ENCODE results near the gene LITAF.
A peak's percentile ranks its signal among the peaks of the same experiment; 100 is the strongest.
"Not testable (repeated sequence)": the region's sequence is repeated elsewhere in the genome, so short reads cannot be mapped to it uniquely, and the experiment has no call there.

LITAF gene

DNA sequence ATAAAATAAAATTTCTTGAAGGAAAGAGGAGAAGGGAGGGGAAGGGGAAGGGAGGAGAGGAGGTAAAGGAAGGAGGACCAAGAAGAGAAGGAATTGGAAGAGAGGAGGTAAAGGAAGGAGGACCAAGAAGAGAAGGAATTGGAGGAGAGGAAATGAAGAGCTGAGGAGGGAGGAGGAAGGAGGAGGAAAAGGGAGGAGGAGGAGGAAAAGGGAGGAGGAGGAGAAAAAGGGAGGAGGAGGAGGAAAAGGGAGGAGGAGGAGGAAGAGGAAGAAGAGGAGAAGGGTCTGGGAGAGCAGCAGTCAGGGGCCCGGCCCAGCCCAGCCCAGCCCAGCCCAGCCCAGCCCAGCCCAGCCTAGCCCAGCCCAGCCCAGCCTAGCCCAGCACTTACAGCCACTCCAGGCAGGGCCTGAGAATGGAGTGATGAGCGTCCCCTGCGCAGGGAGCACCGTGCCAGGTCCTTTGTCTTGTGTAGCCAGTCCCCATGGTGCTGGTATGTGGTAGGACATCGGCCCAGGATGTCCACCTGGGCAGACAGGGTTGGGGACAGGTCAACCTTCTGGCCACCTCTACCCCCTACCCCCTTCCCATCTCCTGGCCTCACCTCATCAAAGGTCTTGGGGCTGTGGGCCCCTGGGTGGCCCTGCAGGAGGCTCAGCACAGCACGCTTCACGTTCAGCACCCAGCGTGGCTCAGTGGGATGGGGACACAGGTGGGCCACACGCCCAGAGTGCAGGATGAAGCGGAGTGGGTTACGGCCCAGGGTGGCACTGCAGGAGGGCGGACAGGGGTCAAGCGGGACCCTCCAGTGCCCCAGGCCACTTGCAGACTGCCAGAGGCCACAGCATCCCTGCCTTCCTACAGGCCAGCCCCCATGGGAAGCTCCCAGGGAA, 70.9 kb downstream of the LITAF start:
- TF ChIP-seq TAF1 (IDR thresholded peaks at IDR 0.05; ENCODE audit: low read depth, low read length): no peak
- no peak for TF ChIP-seq POLR2A (IDR thresholded peaks at IDR 0.05; ENCODE audit: low read depth, low read length)
- no peak for TF ChIP-seq PAX5 (IDR thresholded peaks at IDR 0.05; ENCODE audit: insufficient read depth, low read length, severe bottlenecking)
- TF ChIP-seq POLR2AphosphoS5 (IDR thresholded peaks at IDR 0.05; ENCODE audit: low read depth, low read length): no peak
- TF ChIP-seq POU2F2 (IDR thresholded peaks at IDR 0.05; ENCODE audit: low read depth, low read length): no peak
- TF ChIP-seq SPI1 (IDR thresholded peaks at IDR 0.05; ENCODE audit: low read depth, low read length): no peak
- no peak for DNase-seq (ENCODE audit: insufficient read length, low spot score)
- no peak for FAIRE-seq

DNA sequence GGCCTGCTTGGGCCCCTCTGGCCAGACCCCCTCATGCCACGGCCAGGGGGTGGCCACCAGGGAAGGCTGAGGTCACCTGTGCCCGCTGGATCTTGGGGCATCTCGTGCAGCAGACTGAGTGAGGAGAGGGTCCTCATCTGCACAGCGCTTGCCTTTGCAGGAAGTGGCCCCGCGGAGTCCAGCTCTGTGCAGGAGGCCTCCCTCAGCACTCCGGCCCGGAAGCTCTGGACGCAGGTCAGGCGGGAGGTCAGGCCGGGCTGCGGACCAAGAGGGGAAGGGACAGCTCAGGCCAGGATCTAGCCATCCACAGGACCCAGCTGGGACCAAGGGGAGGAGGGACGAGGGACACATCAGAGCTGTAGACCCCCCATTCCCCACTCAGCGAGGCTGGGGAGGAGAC, 72.4 kb downstream of the LITAF start:
- DNase-seq (ENCODE audit: insufficient read length, low spot score): no peak
- TF ChIP-seq POU2F2 (IDR thresholded peaks at IDR 0.05; ENCODE audit: low read depth, low read length): no peak
- TF ChIP-seq POLR2A (IDR thresholded peaks at IDR 0.05; ENCODE audit: low read depth, low read length): no peak
- no peak for TF ChIP-seq SPI1 (IDR thresholded peaks at IDR 0.05; ENCODE audit: low read depth, low read length)
- TF ChIP-seq TAF1 (IDR thresholded peaks at IDR 0.05; ENCODE audit: low read depth, low read length): no peak
- no peak for TF ChIP-seq POLR2AphosphoS5 (IDR thresholded peaks at IDR 0.05; ENCODE audit: low read depth, low read length)
- no peak for TF ChIP-seq PAX5 (IDR thresholded peaks at IDR 0.05; ENCODE audit: insufficient read depth, low read length, severe bottlenecking)
- FAIRE-seq: no peak

DNA sequence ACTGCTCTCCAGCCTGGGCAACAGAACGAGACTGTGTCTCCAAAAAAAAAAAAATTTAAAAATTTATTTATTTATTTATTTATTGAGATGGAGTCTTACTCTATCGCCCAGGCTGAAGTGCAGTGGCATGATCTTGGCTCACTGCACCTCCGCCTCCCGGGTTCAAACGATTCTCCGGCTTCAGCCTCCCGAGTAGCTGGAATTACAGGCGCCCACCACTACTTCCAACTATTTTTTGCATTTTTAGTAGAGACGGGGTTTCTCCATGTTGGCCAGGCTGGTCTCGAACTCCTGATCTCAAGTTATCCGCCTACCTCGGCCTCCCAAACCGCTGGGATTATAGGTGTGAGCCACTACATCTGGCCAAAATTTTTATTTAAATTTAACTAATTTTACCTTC, 73.4 kb downstream of the LITAF start:
- DNase-seq (ENCODE audit: insufficient read length, low spot score); FAIRE-seq: not testable (repeated sequence)

DNA sequence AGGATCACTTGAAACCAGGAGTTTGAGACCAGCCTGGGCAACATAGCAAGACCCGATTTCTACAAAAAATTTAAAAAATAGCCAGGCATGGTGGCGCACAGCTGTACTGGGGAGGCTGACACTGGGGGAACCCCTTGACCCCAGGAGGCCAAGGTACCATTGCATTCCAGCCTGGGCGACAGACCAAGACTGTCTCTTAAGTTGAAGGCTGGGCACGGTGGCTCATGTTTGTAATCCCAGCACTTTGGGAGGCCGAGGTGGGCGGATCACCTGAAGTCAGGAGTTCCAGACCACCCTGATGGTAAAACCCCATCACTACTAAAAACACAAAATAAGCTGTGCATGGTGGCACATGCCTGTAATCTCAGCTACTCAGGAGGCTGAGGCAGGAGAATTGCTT, 74.9 kb downstream of the LITAF start:
- FAIRE-seq: no peak
- no peak for DNase-seq (ENCODE audit: insufficient read length, low spot score)
- TF ChIP-seq SPI1 (IDR thresholded peaks at IDR 0.05; ENCODE audit: low read depth, low read length) (no peak), POLR2A (IDR thresholded peaks at IDR 0.05; ENCODE audit: low read depth, low read length) (no peak)

DNA sequence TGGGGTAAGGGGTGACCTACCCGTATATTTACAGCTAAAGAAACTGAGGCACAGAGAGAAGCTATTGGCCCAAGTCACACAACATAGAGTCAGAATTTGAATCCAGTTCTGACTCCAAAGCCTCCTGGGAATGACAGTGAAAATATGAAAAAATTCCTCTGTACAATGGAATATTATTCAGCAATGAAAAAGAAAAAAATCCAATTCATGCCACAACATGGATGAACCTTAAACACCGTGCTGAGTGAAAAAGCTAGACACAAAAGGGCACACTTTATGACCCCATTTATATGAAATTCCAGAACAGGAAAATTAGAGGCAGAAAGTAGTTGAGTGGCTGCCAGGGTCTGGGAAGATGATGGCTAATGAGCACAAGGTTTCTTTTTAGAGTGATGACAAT, 75.4 kb downstream of the LITAF start:
- FAIRE-seq (no peak), DNase-seq (ENCODE audit: insufficient read length, low spot score) (no peak)
- TF ChIP-seq POLR2AphosphoS5 (IDR thresholded peaks at IDR 0.05; ENCODE audit: low read depth, low read length): no peak
- no peak for TF ChIP-seq POLR2A (IDR thresholded peaks at IDR 0.05; ENCODE audit: low read depth, low read length)
- TF ChIP-seq PAX5 (IDR thresholded peaks at IDR 0.05; ENCODE audit: insufficient read depth, low read length, severe bottlenecking): no peak
- no peak for TF ChIP-seq POU2F2 (IDR thresholded peaks at IDR 0.05; ENCODE audit: low read depth, low read length)
- no peak for TF ChIP-seq TAF1 (IDR thresholded peaks at IDR 0.05; ENCODE audit: low read depth, low read length)
- no peak for TF ChIP-seq SPI1 (IDR thresholded peaks at IDR 0.05; ENCODE audit: low read depth, low read length)

DNA sequence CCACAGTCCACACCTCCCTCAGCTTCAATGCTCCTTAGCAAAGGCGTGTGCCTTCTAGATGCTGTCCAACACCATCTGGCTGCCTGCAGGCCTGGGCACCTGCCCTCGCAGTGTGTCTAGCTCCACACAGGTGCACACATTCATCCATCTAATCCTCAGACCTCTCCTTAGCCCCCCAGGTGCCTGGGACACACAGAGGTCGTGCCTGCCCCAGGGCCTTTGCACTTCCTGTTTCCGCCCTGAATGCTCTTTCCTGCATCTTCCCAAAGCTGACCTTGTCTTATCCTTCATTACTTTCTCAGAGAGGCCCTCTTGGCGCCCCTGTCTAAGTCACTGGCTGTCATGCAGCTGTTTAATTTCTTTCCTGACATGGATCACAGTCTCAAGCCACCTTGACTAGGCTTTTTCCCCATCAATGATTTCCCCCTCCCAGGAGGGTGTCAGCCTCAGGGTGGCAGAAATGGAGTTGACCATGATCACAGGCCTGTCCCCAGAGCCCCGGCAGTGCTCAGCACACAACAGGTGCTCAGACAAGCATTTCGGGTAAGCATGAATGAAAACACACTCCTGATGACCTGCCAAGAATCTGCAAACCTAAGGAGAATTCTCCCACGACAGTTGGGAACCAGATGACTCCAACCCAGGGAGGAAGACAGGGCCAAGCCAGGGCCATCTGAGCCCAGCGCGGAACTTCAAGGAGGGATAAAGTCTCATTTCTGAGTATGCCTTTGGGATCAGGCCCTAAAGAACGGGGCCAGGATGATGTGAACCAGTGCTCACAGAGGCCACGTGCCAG, 76.3 kb downstream of the LITAF start:
- FAIRE-seq: no peak
- TF ChIP-seq POU2F2 (IDR thresholded peaks at IDR 0.05; ENCODE audit: low read depth, low read length) (no peak), PAX5 (IDR thresholded peaks at IDR 0.05; ENCODE audit: insufficient read depth, low read length, severe bottlenecking) (no peak), POLR2AphosphoS5 (IDR thresholded peaks at IDR 0.05; ENCODE audit: low read depth, low read length) (no peak), POLR2A (IDR thresholded peaks at IDR 0.05; ENCODE audit: low read depth, low read length) (no peak), TAF1 (IDR thresholded peaks at IDR 0.05; ENCODE audit: low read depth, low read length) (no peak), SPI1 (IDR thresholded peaks at IDR 0.05; ENCODE audit: low read depth, low read length) (0 out of 2 replicates have a peak, but pooled peaks have one; percentile 1)

DNA sequence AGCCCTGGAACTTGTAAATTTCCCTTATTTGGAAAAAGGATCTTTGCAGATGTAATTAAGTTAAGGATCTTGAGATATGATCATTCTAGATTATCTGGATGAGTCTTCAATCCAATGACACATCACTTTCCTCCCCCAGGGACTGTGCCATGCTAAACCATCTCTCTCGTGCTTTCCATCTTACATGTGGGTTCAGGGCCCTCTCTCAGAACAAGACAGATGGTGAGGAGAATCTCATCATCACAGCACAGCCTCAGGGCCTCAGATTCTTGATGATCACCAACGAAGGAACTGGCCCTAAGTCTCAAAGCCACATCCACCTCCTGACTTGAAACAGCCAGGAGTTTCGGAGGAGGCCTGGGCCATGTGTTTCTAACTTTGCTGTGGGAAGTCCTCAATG, 78.7 kb downstream of the LITAF start:
- no peak for FAIRE-seq

More for the DNA sequence above, 76.3 kb downstream of the LITAF start:
- no peak for DNase-seq (ENCODE audit: insufficient read length, low spot score)

DNA sequence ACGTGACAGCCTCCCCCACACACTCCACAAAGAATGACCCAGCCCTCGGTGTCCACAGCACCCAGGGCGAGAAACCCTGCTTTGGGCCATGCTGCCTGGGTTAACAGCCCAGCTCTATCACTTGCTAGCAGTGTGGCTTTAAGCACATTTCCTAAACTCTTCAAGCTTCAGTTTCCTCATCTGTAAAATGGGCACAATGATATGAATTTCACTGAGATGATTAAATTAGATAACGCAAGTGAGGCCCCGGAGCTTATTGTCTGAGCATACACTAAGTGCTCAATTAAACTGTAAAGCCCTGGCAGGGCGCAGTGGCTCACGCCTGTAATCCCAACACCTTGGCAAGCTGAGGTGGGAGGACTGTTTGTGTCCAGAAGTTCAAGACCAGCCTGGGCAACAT, 79.4 kb downstream of the LITAF start:
- TF ChIP-seq PAX5 (IDR thresholded peaks at IDR 0.05; ENCODE audit: insufficient read depth, low read length, severe bottlenecking): no peak
- no peak for TF ChIP-seq POU2F2 (IDR thresholded peaks at IDR 0.05; ENCODE audit: low read depth, low read length)
- no peak for TF ChIP-seq POLR2AphosphoS5 (IDR thresholded peaks at IDR 0.05; ENCODE audit: low read depth, low read length)
- no peak for TF ChIP-seq TAF1 (IDR thresholded peaks at IDR 0.05; ENCODE audit: low read depth, low read length)
- TF ChIP-seq POLR2A (IDR thresholded peaks at IDR 0.05; ENCODE audit: low read depth, low read length): no peak
- no peak for TF ChIP-seq SPI1 (IDR thresholded peaks at IDR 0.05; ENCODE audit: low read depth, low read length)
- FAIRE-seq (no peak), DNase-seq (ENCODE audit: insufficient read length, low spot score) (no peak)

More for the DNA sequence above, 78.7 kb downstream of the LITAF start:
- TF ChIP-seq POLR2AphosphoS5 (IDR thresholded peaks at IDR 0.05; ENCODE audit: low read depth, low read length): no peak
- TF ChIP-seq POLR2A (IDR thresholded peaks at IDR 0.05; ENCODE audit: low read depth, low read length): no peak
- no peak for TF ChIP-seq PAX5 (IDR thresholded peaks at IDR 0.05; ENCODE audit: insufficient read depth, low read length, severe bottlenecking)
- no peak for TF ChIP-seq POU2F2 (IDR thresholded peaks at IDR 0.05; ENCODE audit: low read depth, low read length)
- no peak for TF ChIP-seq SPI1 (IDR thresholded peaks at IDR 0.05; ENCODE audit: low read depth, low read length)
- no peak for TF ChIP-seq TAF1 (IDR thresholded peaks at IDR 0.05; ENCODE audit: low read depth, low read length)
- no peak for DNase-seq (ENCODE audit: insufficient read length, low spot score)

DNA sequence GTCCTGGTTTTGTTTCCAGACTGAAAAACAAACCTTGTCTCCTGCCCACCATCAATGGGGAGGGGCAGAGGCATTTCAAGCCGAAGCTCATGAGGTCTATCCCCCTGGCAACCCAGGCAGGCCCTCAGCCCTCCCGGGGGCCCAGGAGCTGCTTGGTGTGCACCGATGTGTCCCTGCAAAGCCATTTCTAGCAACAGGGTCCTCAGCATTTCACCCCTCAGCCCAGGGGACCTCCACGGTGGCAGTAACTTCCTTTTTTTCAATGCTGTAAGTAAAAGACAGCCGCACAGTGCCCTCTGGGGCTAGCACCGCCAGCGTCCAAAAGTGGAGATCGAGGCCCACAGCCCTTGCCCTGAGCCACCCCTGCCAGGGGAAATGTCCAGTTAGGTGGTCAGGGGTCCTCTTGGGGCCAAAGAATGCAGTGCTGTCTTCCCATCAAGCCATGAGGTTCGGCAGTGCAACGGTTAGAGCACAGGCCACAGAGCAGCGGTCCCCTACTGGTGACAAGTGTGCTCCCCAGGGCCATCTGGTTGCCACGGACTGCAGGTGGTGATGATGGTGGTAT, 79.9 kb downstream of the LITAF start:
- TF ChIP-seq TAF1 (IDR thresholded peaks at IDR 0.05; ENCODE audit: low read depth, low read length) (no peak), POLR2A (IDR thresholded peaks at IDR 0.05; ENCODE audit: low read depth, low read length) (no peak), SPI1 (IDR thresholded peaks at IDR 0.05; ENCODE audit: low read depth, low read length) (no peak), POU2F2 (IDR thresholded peaks at IDR 0.05; ENCODE audit: low read depth, low read length) (no peak), PAX5 (IDR thresholded peaks at IDR 0.05; ENCODE audit: insufficient read depth, low read length, severe bottlenecking) (no peak), POLR2AphosphoS5 (IDR thresholded peaks at IDR 0.05; ENCODE audit: low read depth, low read length) (no peak)
- no peak for DNase-seq (ENCODE audit: insufficient read length, low spot score)

DNA sequence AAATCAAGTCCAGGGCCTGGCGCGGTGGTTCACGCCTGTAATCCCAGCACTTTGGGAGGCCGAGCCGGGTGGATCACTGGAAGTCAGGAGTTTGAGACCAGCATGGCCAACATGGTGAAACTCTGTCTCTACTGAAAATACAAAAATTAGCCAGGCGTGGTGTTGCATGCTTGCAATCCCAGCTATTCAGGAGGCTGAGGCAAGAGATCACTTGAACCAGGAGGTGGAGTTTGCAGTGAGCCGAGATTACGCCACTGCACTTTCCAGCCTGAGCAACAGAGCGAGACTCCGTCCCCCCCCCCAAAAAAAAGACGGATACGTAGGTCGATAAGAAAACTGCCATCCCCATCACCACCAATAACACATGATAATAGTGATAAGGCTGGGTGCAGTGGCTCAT, 82.5 kb downstream of the LITAF start:
- DNase-seq (ENCODE audit: insufficient read length, low spot score); FAIRE-seq: not testable (repeated sequence)

More for the DNA sequence above, 79.9 kb downstream of the LITAF start:
- peak; percentile 89 for FAIRE-seq

Data from GM12891 (cell line).